Fibroblast of mammary gland (primary cell): Measurements from ENCODE around the gene NCK2.

ENCODE experiments used
- DNase-seq: peaks from one replicate; pipeline ENCODE4 v3.0.0-alpha.2; 2010; ENCODE audit warnings: low read depth
- H3K4me3 ChIP-seq: 2 replicates; pipeline ENCODE4 v1.5.1; 2011; ENCODE audit warnings: low read depth, mild to moderate bottlenecking, low read length, moderate library complexity; ENCODE audit not compliant: control insufficient read depth
- CTCF ChIP-seq: conservative IDR thresholded peaks from 2 replicates; pipeline ENCODE4 v1.5.1; 2011; ENCODE audit warnings: low read depth, low read length, inconsistent platforms; ENCODE audit not compliant: control insufficient read depth, insufficient read depth

The NCK2 gene

DNA sequence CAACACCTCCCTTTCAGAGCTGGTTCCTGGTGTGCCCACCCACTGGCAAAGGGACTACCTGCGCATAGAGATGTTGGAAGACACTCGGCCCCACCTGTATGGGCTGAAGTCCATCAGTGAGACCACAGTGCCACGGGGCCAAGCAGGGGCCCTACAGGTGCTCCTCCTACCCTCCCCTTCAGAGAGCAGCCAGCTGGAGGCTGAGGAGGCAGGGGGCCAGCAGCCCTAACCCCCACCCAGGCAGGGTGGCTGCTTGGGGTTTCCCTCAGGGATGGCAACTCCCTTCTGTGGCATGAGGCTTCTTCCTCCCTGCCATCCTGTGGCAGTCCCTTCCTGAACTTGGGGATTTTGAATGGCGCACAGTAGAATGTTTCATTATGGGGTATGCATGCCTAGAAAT lies 125.3 kb downstream of the NCK2 start:
- DNase-seq = no peak
- no peak for TF ChIP-seq CTCF
- H3K4me3 ChIP-seq = no peak overlapping the region

GRCh38 chr2:105870858-105871257 lies 126.1 kb downstream of the NCK2 start:
- TF ChIP-seq CTCF = no peak
- no peak overlapping the region for H3K4me3 ChIP-seq
- peak; percentile 4 for DNase-seq

GRCh38 chr2:105872142-105872728 lies 127.5 kb downstream of the NCK2 start:
- no peak for DNase-seq
- no peak overlapping the region for H3K4me3 ChIP-seq
- TF ChIP-seq CTCF = no peak

DNA sequence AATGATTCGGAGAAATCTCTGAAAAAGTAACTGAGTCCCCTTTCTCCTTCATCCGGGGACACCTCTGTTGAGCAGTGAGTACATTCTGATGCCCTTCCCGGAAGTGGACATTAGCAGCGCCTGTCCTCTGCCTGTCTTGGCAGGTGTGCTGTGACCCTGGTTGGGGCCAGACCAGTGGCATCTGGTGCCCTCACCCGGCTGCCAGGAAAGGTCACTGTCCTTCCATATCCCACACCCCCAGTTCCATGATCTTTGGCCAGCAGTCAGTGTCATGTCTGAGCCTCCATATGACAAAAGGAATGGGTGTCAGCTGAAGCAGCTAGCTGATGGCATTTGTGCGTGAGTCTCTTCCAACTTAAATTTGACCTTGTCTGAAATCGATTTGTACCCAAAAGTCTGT lies 128.1 kb downstream of the NCK2 start:
- TF ChIP-seq CTCF = no peak
- H3K4me3 ChIP-seq = no peak overlapping the region
- no peak for DNase-seq

- DNase-seq = peak; percentile 27
Measured at GRCh38 chr2:105873281-105873680, 128.6 kb downstream of the NCK2 start.

DNA sequence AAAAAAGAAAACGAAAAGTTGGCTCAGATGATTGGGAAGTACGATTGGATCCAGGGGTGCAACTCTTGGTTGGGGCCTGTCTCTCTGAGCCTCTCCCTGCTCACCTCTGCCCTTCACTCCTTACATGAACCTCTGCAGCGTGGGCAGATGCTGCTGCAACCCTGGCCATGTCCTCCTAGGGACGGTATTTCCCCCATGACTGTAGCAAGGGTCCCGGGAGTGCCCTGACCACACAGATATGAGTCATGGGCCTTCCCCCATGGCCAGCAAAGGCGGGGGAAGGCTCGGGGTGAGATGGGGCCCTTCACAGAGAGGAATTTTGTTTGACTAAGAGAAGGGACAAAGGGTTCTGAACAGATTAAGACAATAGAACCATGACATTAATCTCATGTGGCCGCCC lies 129.0 kb downstream of the NCK2 start:
- peak; percentile 8 for TF ChIP-seq CTCF
- no peak overlapping the region for H3K4me3 ChIP-seq
- DNase-seq = peak; percentile 89

More at GRCh38 chr2:105873281-105873680, 128.6 kb downstream of the NCK2 start:
- H3K4me3 ChIP-seq = no peak overlapping the region
- TF ChIP-seq CTCF = no peak

- no peak overlapping the region for H3K4me3 ChIP-seq
- TF ChIP-seq CTCF = no peak
- no peak for DNase-seq
Measured at GRCh38 chr2:105874466-105874865, 129.8 kb downstream of the NCK2 start.
